NCI-H82 (cell line): ENCODE measurements around the gene HSBP1L1.

Experiments
- DNase-seq: peaks from one replicate; lab custom pipeline; 2025; lab: John Stamatoyannopoulos, UW

HSBP1L1 gene

DNA sequence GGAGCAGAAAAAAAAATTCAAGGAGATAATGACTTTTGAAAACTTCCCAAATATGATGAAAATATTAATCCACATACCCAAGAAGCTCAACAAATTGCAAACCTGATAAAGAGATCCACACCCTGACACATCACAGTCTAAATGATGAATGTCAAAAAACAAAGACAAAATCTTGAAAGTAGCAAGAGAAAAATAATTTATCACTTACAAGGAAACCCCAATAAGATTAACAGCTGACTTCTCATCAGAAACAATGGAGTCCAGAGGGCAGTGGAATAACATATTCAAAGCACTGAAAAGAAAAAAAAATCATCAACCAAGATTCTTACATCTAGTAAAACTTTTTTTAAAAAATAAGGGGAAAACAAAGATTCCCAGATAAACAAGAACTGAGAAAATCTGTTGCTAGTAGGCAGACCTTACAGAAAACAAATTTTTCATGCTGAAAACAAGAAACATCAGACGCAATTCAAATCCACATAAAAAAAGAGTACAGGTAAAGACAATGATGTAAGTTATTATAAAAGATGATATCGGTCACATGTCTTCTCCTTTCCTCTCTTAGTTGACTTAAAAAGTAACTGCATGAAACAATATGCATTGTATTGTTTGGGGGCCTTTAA is 34.3 kb upstream of the HSBP1L1 start:
- DNase-seq: no peak

DNA sequence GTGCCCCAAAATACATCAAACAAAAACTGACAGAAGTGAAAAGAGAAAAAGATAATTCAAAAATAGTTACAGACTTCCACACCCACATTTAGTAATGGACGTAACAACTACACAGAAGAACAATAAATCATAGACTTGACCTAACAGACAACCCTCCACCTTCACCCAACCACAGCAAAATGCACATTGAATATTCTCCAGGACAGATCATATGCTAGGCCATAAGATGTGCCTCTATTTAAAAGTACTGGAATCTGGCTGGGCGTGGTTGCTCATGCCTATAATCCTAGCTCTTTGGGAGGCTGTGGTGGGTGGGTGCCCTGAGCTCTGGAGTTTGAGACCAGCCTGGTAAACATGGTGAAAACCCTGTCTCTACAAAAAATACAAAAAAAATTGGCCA is 33.0 kb upstream of the HSBP1L1 start:
- no peak for DNase-seq

DNA sequence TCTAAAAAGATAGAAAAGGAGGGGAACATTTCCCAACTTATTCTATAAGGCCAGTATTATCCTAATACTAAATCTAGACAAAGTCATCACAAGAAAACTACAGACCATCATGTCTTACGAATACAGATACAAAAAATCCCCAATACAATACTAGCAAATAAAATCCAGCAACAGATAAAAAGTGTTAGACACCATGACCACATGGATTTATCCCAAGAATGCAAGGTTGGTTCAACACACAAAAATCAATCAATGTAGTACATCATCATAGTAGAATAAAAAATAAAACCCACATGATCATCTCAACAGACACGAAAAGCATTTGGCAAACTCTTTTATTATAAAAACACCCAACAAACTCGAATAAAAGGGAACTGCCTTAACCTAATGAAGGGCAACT is 31.5 kb upstream of the HSBP1L1 start:
- no peak for DNase-seq

DNA sequence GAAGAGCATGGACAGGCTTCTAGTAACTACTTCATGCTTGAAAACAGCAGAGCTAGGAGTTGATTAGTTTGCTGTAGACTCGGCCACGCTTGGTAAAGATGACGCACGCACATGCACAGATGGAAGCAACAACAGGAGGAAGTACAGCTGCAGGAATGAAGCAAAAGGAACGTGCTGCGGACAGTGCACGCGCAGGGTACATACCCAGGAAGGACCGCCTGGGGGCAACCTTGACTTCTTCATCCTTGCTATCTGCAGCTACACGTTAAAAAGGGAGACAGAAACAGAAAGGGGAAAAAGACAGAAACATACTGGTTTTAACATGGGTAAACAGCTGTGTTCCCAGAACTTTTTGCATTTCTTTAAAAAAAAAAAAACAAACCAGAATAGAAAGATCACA is 30.7 kb upstream of the HSBP1L1 start:
- no peak for DNase-seq

DNA sequence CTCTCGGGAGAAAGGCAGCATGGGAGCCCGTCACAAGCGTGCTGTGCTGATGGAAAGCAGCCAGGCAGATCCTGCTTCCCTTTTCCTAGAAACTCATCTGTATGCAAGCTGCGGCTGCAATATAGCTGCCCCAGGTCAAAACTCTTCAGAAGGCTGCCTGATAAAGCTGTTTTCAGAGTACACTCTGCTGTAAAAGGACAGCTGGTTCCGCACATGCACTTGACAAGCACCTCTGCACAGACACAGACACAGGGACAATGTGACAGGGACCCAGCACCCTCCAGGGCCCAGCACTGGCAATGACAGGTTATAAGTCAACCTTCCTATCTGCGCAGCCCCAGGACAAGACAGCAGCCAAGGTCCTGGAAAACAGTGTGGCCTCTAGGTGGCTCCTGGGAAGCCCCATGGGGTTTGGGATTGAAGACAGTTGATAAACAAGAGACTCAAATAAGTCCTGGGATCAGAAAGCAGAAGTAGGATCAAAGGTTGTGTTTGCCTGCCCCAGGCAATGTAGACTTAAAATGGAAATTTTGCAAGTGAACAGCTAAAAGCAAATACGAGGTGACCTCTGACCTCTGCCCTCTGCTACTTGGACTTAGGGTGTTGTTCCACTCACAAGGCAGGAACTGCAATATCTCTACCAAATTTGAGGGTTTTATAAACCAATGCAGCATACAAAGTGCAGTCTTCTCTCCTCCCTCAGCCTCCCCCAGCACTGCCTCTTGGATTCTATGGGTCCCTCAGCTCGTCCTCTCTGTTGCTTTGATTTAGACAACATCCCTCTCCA is 29.9 kb upstream of the HSBP1L1 start:
- no peak for DNase-seq

DNA sequence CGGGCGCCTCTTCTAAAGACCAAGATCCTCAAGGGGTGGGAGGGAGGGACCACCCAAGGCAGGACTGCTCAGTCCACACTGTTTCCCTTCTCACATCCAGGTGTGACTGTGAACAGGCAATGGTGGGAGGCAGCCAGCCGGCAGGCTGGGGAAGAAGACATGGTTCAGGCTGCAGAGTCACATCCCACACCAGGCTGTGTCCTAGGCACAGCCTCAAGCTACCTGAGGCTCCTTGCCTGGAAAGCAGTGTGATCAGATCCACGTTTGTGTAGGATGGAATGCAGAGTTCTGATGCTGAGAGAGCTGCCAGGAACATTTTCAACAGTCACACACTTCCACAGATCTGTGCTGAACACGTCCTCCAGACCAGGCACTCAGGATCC is 29.4 kb upstream of the HSBP1L1 start:
- DNase-seq: no peak

DNA sequence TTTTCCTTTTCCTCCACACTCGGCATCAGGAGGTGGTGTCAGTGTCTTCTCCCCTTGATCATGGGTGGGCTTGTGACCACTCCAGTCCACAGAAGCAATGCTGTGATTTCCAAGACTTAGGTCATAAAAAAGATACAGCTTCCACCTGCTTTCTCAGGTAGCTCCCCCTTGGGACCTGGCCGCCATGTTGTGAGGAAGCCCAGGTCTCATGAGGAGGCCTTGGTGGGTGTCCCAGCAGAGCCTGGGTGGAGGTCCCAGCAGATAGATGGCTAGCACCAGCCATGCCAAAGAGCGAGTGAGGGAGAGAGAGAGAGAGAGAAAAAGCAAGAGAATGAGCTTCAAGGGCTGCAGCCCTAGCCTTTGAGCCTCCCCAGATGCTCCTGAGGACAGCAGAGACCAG is 28.9 kb upstream of the HSBP1L1 start:
- no peak for DNase-seq

DNA sequence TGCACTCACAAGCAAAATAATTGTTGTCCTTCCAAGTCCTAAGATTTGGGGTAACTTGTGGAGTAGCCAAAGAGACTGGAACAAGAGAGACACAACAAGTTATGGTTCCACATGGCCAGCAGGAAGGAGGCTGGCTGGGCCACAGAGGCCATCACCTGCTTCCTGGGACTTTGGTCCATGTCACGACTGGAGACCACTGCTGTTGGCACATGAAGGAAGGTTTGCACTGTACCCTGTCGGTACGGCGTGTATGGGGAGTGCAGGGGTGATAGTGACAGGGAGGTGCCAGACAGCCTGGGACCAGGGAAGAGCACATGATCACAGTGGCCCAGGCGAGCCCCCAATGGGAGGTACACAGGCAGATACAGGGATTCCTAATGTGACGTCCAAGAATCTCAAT is 28.5 kb upstream of the HSBP1L1 start:
- no peak for DNase-seq

DNA sequence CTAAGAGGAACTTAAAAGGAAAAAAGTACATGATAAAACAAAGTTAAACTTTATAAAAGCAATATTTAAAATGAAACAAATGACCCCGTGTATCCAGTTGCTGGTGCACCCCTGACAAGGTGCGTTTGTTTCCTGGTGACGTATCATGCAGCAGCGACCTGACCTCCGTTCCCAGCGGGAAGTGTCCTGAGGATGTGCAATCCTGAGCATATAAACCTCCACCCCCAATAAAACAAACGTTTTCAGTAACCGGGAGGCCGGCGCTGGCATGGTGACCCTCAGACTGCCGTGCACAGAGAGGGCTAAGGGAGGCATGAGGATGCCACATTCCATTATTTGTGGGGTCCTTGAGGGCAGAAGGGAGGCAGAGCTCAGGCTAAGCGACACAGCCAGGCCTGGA is 27.8 kb upstream of the HSBP1L1 start:
- DNase-seq: no peak

DNA sequence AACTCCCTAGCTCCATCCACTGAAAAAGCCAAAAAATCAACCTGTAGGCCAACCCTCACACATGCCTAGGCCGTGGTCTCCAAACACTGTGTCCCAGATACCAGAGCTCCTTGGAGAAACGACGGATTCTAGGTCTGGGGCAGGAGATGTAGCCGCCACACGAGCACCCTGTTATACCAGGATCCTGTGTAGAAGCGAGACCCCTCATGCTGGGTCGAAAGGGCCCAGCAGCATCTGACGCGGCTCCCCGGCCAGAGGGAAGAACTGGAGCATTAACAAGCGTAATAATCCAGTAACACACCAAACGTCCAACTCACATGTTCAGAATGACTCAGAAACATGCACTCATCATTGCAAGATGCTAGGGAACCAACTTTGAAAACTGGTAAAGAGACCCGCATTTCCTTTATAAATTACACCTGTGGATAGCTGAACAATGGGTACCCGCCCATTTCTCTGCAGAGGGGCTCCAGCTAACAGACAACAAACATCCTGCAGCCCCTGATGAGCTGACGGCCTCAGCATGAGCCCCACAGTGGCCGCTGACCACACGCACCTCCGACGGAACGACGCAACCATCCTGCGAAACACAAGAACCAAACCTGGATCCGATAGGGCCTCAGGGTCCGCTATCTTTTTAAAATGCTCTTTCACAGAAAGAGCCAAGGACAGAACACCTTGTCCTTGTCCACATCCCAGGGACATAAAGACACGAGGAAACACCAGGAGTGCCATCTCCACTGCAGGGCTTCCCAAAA is 27.2 kb upstream of the HSBP1L1 start:
- DNase-seq: no peak

DNA sequence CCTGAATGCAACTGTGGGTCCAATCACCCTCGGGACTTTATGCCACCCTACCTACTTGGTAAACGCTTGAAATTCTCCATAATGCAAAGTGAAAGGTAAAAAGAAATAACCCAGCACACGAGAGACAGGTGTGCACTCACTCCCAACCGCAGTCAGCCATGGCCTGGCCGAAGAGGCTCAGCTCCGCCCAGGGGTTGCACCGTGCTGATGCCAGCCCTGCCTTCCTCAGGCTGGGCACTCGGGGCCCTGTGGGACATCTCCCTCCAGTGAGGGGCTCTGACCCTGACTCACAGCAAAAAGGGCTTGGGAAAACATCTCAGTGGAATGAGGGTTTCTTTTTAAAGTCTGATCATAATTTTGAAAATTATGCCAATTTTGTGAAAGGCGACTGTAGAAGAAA is 26.2 kb upstream of the HSBP1L1 start:
- DNase-seq: no peak

DNA sequence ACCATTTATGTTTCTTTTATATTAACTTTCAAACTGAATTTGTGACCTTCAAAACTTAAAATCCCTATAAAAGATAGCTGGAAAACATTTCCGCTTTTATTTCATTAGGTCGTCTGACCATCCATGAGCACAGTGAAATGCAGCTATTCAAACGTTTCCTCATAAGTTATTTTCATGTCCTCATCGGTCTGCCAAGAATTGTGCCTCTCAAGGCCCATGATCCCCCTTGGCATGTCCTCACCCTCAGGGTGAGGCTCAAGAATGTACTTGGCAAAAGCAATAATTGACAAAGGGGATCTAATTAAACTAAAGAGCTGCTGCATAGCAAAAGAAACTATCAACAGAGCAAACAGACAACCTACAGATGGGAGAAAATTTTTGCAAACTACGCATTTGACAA is 25.3 kb upstream of the HSBP1L1 start:
- no peak for DNase-seq

DNA sequence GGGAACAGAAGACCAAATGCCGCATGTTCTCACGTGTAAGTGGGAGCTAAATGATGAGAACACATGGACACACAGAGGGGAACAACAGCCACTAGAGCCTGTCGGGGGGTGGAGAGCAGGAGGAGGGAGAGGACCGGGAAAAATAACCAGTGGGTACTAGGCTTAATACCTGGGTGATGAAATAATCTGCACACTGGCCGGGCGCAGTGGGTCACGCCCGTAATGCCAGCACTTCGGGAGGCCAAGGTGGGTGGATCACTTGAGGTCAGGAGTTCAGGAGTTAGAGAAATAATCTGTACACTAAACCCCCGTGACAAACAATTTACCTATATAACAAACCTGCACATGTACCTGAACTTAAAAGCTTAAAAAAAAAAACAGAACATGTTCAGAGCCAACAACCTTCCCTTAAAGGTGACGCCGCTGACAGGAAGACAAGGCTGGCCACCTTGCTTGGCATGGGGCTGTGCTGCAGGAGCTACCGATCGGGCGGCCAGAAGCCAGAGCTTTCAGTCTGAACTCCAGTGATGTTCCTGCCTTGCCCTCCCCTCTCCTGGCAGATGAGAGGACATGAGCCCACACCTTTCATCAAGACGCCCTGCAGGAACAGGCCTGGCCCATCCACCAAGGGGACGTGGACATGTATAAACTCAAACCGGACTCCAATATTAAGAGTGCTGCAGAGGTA is 24.2 kb upstream of the HSBP1L1 start:
- DNase-seq: no peak

DNA sequence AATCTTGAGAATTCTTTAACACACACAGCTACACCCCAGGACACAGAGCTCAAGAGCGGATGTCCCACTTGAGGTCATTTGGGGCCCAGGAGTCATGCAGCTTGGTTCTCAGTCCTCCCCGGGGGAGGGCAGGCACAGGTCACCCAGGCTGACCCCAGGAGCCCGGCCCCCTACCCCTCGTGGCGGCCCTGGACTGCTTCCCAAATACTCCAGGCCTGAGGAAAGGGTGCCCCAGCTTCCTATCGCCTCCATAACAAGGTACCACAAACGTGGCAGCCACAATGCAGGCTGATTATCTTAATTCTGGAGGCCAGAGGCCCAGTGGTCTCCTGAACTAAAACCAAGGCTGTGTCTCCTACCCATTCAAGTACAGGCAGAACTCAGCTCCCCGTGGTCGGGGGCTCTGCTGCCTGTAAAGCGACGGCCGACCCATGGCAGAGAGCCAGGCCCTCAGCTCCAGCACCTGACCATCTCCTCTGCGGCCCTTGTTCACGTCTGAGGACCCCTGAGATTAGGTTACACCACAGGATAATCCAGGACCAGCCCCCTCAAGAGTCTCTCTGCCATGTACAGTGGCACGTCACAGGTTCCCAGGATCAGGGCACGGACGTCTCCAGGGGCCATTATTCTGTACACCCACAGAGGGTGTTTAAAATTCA is 23.5 kb upstream of the HSBP1L1 start:
- no peak for DNase-seq

DNA sequence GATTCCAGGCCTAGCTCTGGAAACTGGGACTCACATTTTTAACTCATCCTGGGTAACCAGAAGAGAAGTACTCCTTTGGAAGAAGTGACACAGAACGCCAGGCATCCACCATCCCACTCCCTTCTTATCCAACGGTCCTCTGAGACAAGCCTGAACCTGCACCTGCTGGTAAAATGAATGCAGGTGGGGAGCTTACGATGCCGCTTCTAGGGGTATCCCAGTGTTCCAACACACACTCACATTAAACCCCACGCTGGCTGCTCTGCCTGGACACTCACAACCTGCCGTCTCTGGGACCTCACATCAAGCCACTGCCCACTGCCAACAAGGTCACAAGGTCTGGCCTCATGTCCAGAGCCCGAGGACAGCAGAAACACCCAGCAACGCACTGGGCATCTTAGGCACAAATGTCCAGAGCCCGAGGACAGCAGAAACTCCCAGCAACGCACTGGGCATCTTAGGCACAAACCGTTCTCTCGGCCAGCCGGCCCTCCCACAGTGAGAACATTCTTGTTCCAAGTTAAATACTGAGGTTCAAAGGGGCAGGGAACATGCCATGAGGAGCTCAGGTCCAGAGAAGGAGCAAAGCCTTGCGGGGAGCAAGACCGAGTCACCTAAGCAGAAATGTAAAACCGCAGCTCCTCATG is 22.8 kb upstream of the HSBP1L1 start:
- DNase-seq: no peak

DNA sequence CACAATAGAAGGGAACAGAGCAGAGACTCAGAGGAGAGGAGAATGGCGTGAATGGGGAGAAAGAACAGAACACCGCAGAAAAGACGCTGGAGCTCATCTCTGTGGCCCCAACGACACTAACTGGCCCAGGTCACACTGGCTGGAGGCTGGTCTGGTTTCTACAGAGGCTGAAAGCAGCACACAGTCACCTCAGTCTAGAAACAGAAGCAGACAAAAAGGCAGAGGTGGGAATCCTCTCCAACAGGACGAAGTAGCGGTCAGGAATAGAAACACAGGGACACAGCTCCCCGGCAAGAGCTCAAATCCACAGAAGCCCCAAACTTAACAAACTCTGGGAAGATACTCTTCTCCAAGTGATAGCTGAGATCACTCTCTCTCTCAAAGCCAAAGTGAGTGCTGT is 22.2 kb upstream of the HSBP1L1 start:
- DNase-seq: no peak

DNA sequence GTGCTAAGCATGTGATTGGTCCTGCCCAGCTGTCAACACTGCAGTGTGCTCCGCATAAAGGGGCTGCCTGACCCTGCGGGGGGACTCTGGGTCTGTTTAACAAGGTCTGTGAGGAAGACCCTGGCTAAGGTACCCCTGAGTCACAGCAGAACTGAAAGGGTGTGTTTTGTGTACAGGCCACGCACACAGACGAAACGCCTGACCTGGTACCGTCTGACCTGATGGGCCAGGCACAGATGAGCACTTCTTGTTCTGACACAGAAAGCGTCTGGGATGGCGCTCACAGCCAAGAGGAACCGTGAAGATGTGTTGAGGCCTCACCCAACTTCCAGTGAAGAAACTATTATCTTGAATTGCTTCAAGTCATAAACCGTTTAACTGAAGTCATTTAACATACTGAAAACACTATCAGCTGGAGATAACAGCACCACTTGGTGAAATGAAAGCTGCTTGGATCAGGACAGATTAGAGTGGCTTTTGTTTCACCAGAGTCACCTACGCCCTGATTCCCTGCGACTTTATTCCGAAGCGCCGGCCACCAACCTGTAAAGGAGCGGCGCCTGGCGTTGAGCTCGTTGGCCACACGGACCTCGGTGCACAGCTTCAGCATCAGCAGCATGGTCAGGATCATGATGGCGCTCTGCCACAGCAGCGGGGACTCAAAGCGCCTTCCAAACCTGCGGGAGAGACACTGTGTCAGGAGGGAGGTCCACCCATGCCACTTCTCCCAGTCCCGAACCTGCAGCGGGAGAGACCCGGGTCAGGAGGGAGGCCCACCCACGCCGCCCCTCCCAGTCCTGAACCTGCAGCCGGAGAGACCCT is 21.4 kb upstream of the HSBP1L1 start:
- DNase-seq: no peak

DNA sequence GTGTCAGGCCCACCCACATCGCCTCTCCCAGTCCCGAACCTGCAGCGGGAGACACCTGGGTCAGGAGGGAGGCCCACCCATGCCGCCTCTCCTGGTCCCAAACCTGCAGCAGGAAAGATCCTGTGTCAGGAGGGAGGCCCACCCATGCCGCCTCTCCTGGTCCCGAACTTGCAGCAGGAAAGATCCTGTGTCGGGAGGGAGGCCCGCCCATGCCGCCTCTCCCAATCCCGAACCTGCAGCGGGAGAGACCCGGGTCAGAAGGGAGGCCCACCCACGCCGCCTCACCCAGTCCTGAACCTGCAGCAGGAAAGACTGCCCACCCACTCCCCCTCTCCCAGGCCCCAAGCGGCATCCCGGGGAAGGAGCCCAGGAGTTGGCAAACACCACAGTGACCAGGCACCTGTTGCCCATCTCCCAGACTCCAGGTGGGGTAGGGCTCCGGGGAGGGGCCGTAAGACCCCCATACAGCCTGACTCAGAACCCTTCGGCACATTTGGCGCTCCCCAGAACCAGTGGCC is 20.8 kb upstream of the HSBP1L1 start:
- no peak for DNase-seq

DNA sequence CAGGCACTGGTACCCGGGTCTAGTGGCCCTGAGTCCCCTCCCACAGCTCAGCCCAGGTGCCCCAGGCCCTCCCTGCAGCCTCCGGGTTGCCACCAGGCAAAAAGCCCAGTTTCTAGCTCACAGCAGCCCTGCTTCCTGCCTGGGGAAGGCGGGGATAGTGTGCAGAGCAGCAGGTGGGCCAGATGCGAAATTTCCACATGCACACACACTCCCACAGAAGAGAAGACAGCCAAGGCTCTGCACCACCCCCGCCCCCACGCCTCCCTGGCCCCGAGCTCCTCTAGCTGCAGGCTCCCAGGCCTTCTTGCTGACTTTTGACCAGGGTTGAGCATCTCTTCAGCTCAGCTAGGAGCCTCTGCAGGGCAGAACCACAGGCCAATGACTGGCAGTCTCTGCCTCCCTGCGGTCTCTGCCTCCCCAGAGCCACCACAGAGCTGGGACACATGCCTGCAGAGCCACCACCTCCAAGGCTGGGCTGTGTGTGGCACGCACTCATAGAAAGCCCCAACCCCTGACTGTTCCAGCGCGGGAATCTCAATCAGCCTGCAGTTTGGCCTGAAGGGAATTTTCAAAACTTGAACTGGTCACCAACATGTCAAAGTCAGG is 20.2 kb upstream of the HSBP1L1 start:
- DNase-seq: no peak

DNA sequence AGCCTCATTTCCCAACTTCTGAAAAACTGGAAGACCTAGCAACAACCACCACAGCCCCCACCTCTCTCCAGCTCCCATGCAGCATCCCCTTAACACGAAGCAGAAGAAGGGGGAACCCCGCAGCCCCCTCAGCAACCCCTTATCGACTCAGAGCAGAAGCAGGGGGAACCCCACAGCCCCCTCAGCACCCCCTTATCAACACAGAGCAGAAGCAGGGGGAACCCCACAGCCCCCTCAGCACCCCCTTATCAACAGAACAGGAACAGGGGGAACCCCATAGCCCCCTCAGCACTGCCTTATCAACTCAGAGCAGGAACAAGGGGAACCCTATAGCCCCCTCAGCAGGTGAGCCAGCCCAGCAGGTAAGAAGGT is 19.7 kb upstream of the HSBP1L1 start:
- no peak for DNase-seq
